Astrocyte (in vitro differentiated cells and primary cell): ENCODE results near the gene HBA2.

Experiments
- CTCF ChIP-seq: IDR thresholded peaks from 2 replicates; pipeline ENCODE4 v1.5.1; 2011; ENCODE audit warnings: low read depth, mild to moderate bottlenecking, inconsistent platforms, low read length, moderate library complexity; ENCODE audit not compliant: insufficient read depth
- EZH2 ChIP-seq: IDR thresholded peaks from 2 replicates; pipeline ENCODE4 v1.6.1; 2012; ENCODE audit warnings: mild to moderate bottlenecking, low read length, inconsistent platforms; ENCODE audit not compliant: insufficient read depth

- TF ChIP-seq EZH2, result no peak
- TF ChIP-seq CTCF, result no peak
Measured at GRCh38 chr16:160691-161190, 11.9 kb upstream of the HBA2 start.
